ENCODE data around the gene NLRP9.

NLRP9 gene

GRCh38 chr19:55670280-55671053 lies 67.7 kb downstream of the NLRP9 start:
- no peak for DNase-seq

GRCh38 chr19:55669418-55670279 lies 68.6 kb downstream of the NLRP9 start:
- DNase-seq: no peak

GRCh38 chr19:55668603-55669348 lies 69.4 kb downstream of the NLRP9 start:
- no peak for DNase-seq

- DNase-seq: no peak
These were observed 70.2 kb downstream of the NLRP9 start for GRCh38 chr19:55667958-55668357.

- no peak for DNase-seq
These were observed 70.7 kb downstream of the NLRP9 start for GRCh38 chr19:55667511-55667910.

GRCh38 chr19:55667006-55667381 lies 71.2 kb downstream of the NLRP9 start:
- DNase-seq: no peak

GRCh38 chr19:55666343-55667005 lies 71.7 kb downstream of the NLRP9 start:
- no peak for DNase-seq

- no peak for DNase-seq
These were observed 74.2 kb downstream of the NLRP9 start for GRCh38 chr19:55663846-55664536.

- no peak for DNase-seq
These were observed 76.4 kb downstream of the NLRP9 start for GRCh38 chr19:55661826-55662225.

- DNase-seq: no peak
These were observed 77.2 kb downstream of the NLRP9 start for GRCh38 chr19:55660991-55661390.

GRCh38 chr19:55660404-55660803 lies 77.8 kb downstream of the NLRP9 start:
- no peak for DNase-seq

- DNase-seq: no peak
These were observed 78.4 kb downstream of the NLRP9 start for GRCh38 chr19:55659822-55660221.

- DNase-seq: no peak
These were observed 79.2 kb downstream of the NLRP9 start for GRCh38 chr19:55658846-55659459.
